Measurements from ENCODE around the gene FAM177A1. TPM values are rescaled to one million over a fixed set of nuclear protein-coding genes. Genes with fewer than 3 reads are reported as not detected.

Gene FAM177A1
- total and polyA plus RNA-seq, 2 experiments from 2014 or later: 100 to 132 TPM

- H3K27me3 ChIP-seq: no peaks in the 10 kb centered on the region
- no peak for DNase-seq (ENCODE audit: low spot score)
- TF ChIP-seq, protein P1, sequence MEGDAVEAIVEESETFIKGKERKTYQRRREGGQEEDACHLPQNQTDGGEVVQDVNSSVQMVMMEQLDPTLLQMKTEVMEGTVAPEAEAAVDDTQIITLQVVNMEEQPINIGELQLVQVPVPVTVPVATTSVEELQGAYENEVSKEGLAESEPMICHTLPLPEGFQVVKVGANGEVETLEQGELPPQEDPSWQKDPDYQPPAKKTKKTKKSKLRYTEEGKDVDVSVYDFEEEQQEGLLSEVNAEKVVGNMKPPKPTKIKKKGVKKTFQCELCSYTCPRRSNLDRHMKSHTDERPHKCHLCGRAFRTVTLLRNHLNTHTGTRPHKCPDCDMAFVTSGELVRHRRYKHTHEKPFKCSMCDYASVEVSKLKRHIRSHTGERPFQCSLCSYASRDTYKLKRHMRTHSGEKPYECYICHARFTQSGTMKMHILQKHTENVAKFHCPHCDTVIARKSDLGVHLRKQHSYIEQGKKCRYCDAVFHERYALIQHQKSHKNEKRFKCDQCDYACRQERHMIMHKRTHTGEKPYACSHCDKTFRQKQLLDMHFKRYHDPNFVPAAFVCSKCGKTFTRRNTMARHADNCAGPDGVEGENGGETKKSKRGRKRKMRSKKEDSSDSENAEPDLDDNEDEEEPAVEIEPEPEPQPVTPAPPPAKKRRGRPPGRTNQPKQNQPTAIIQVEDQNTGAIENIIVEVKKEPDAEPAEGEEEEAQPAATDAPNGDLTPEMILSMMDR (IDR thresholded peaks at IDR 0.05; ENCODE audit: poor library complexity): no peak
- TF ChIP-seq EZH2 (IDR thresholded peaks at IDR 0.05; ENCODE audit: borderline replicate concordance) (no peak), EZH2phosphoT487 (IDR thresholded peaks at IDR 0.05; ENCODE audit: low read depth, severe bottlenecking, unreplicated experiment) (no peak)
- no peak overlapping the region for H3K4me3 ChIP-seq
- H3K36me3 ChIP-seq (replicated peaks; ENCODE audit: insufficient read depth, low read depth): no peaks in the 10 kb centered on the region
- no peak overlapping the region for H2AFZ ChIP-seq
- no peaks in the 10 kb centered on the region for H3K9me2 ChIP-seq (replicated peaks; ENCODE audit: insufficient read depth)
- 86% methylated on average over 3 of the region's 3 CpGs for WGBS (ENCODE audit: low lambda C conversion rate, missing lambda C conversion rate)
- peaks cover 12% of the 10 kb centered on the region for H3K79me2 ChIP-seq
- no peaks in the 10 kb centered on the region for H3K9me3 ChIP-seq (ENCODE audit: low read depth)
- no peak overlapping the region for H3K27ac ChIP-seq
- no peaks in the 10 kb centered on the region for H4K20me1 ChIP-seq (ENCODE audit: insufficient read depth, poor library complexity, severe bottlenecking)
- no peak overlapping the region for H3K4me2 ChIP-seq
- peaks cover 10% of the 10 kb centered on the region for H3K4me1 ChIP-seq (ENCODE audit: insufficient read depth)
Measured at GRCh38 chr14:35042632-35043031, 3.4 kb upstream of the FAM177A1 start.

- Histone ChIP-seq H3K36me3 (replicated peaks; ENCODE audit: insufficient read depth, low read depth) (no peaks in the 10 kb centered on the region), H2AFZ (no peak overlapping the region), H4K20me1 (ENCODE audit: insufficient read depth, poor library complexity, severe bottlenecking) (no peaks in the 10 kb centered on the region), H3K4me3 (no peak overlapping the region), H3K9me3 (ENCODE audit: low read depth) (no peaks in the 10 kb centered on the region), H3K9me2 (replicated peaks; ENCODE audit: insufficient read depth) (no peaks in the 10 kb centered on the region), H3K27me3 (no peaks in the 10 kb centered on the region), H3K27ac (no peak overlapping the region), H3K79me2 (peaks cover 16% of the 10 kb centered on the region), H3K4me2 (no peak overlapping the region), H3K4me1 (ENCODE audit: insufficient read depth) (peaks cover 15% of the 10 kb centered on the region)
- 95% methylated on average over 2 of the region's 2 CpGs for WGBS (ENCODE audit: low lambda C conversion rate, missing lambda C conversion rate)
- no peak for TF ChIP-seq EZH2 (IDR thresholded peaks at IDR 0.05; ENCODE audit: borderline replicate concordance)
- TF ChIP-seq EZH2phosphoT487 (IDR thresholded peaks at IDR 0.05; ENCODE audit: low read depth, severe bottlenecking, unreplicated experiment): no peak
- DNase-seq (ENCODE audit: low spot score): no peak
Measured at GRCh38 chr14:35043046-35043445, 3.0 kb upstream of the FAM177A1 start.

- peak; percentile 49 for DNase-seq (ENCODE audit: low spot score)
- H3K36me3 ChIP-seq (replicated peaks; ENCODE audit: insufficient read depth, low read depth): no peaks in the 10 kb centered on the region
- TF ChIP-seq EZH2 (IDR thresholded peaks at IDR 0.05; ENCODE audit: borderline replicate concordance) (no peak), EZH2phosphoT487 (IDR thresholded peaks at IDR 0.05; ENCODE audit: low read depth, severe bottlenecking, unreplicated experiment) (no peak)
- TF ChIP-seq, protein P1 (IDR thresholded peaks at IDR 0.05; ENCODE audit: poor library complexity): no peak
- no peaks in the 10 kb centered on the region for H3K9me3 ChIP-seq (ENCODE audit: low read depth)
- peaks cover 16% of the 10 kb centered on the region for H3K4me1 ChIP-seq (ENCODE audit: insufficient read depth)
- peak overlapping the region; percentile 42 for H2AFZ ChIP-seq
- no peaks in the 10 kb centered on the region for H3K27me3 ChIP-seq
- H3K4me3 ChIP-seq: peak overlapping the region; percentile 35
- peaks cover 37% of the 10 kb centered on the region for H3K79me2 ChIP-seq
- H4K20me1 ChIP-seq (ENCODE audit: insufficient read depth, poor library complexity, severe bottlenecking): no peaks in the 10 kb centered on the region
- H3K4me2 ChIP-seq: peak overlapping the region; percentile 69
- no peaks in the 10 kb centered on the region for H3K9me2 ChIP-seq (replicated peaks; ENCODE audit: insufficient read depth)
- 35% methylated on average over 8 of the region's 8 CpGs for WGBS (ENCODE audit: low lambda C conversion rate, missing lambda C conversion rate)
- H3K27ac ChIP-seq: peak overlapping the region; percentile 97
Measured at GRCh38 chr14:35044939-35045797, 904 bp upstream of the FAM177A1 start.

DNA sequence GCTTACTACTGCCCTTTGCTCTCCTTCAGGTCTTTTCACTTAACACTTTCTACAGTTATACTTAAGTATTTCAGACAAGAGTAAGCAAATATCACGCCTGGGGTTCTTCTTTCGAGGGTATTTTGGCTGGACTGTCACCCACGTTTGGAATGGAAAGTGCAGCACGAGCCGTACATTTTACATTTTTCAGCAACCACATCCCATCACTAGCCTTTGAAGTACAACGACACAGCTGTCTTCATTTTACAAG, 349 bp upstream of the FAM177A1 start:
- Histone ChIP-seq H3K27me3 (no peaks in the 10 kb centered on the region), H3K4me1 (ENCODE audit: insufficient read depth) (peaks cover 21% of the 10 kb centered on the region), H3K9me2 (replicated peaks; ENCODE audit: insufficient read depth) (no peaks in the 10 kb centered on the region), H2AFZ (peak overlapping the region; percentile 42), H3K4me2 (peak overlapping the region; percentile 69), H3K9me3 (ENCODE audit: low read depth) (no peaks in the 10 kb centered on the region), H3K36me3 (replicated peaks; ENCODE audit: insufficient read depth, low read depth) (no peaks in the 10 kb centered on the region), H3K4me3 (peak overlapping the region; percentile 35), H4K20me1 (ENCODE audit: insufficient read depth, poor library complexity, severe bottlenecking) (no peaks in the 10 kb centered on the region), H3K27ac (peak overlapping the region; percentile 97), H3K79me2 (peaks cover 40% of the 10 kb centered on the region)
- no peak for DNase-seq (ENCODE audit: low spot score)
- 0% methylated on average over 6 of the region's 6 CpGs for WGBS (ENCODE audit: low lambda C conversion rate, missing lambda C conversion rate)
- TF ChIP-seq EZH2phosphoT487 (IDR thresholded peaks at IDR 0.05; ENCODE audit: low read depth, severe bottlenecking, unreplicated experiment) (no peak), EZH2 (IDR thresholded peaks at IDR 0.05; ENCODE audit: borderline replicate concordance) (no peak)
- TF ChIP-seq, protein P1 (IDR thresholded peaks at IDR 0.05; ENCODE audit: poor library complexity): no peak
